H1 (cell line): ENCODE results near the gene METTL25B. TPM values are rescaled to one million over a fixed set of nuclear protein-coding genes. Genes with fewer than 3 reads are reported as not detected.

Source experiments
- CREB1 ChIP-seq: IDR thresholded peaks from 2 replicates; pipeline ENCODE4 v1.6.1; 2012; ENCODE audit warnings: inconsistent platforms
- GABPA ChIP-seq: IDR thresholded peaks from 2 replicates; pipeline ENCODE4 v1.6.1; 2011; ENCODE audit warnings: mild to moderate bottlenecking, low read length, moderate library complexity, borderline replicate concordance; ENCODE audit not compliant: insufficient read depth
- KDM4A ChIP-seq: IDR thresholded peaks from one replicate; pipeline ENCODE4 v1.7.1; 2012; ENCODE audit warnings: low read depth, mild to moderate bottlenecking, moderate library complexity, low read length, inconsistent platforms; ENCODE audit not compliant: severe bottlenecking
- KDM5A ChIP-seq: fragments of 200-600 bp; IDR thresholded peaks from 2 replicates; pipeline ENCODE4 v1.7.1; 2012; ENCODE audit warnings: mild to moderate bottlenecking, low read length, inconsistent platforms, mixed read lengths
- NANOG ChIP-seq: IDR thresholded peaks from 2 replicates; pipeline ENCODE4 v1.6.1; 2011; ENCODE audit warnings: low read length, low read depth, mild to moderate bottlenecking, inconsistent platforms; ENCODE audit not compliant: insufficient read depth, poor library complexity, severe bottlenecking
- PHF8 ChIP-seq: fragments of 200-600 bp; sonication (generic); conservative IDR thresholded peaks from 2 replicates; pipeline ENCODE4 v1.7.1; 2012; ENCODE audit warnings: low read depth, mild to moderate bottlenecking, inconsistent platforms, low read length, moderate library complexity
- RBBP5 ChIP-seq: IDR thresholded peaks from 2 replicates; pipeline ENCODE4 v1.7.1; 2012; ENCODE audit warnings: low read depth, mild to moderate bottlenecking, inconsistent platforms, low read length, moderate library complexity, borderline replicate concordance
- SP1 ChIP-seq: IDR thresholded peaks from 2 replicates; pipeline ENCODE4 v1.6.1; 2011; ENCODE audit warnings: low read depth, low read length
- SRF ChIP-seq: IDR thresholded peaks from 2 replicates; pipeline ENCODE4 v1.6.1; 2011; ENCODE audit warnings: mild to moderate bottlenecking, low read depth, low read length, moderate library complexity
- TEAD4 ChIP-seq: IDR thresholded peaks from 2 replicates; pipeline ENCODE4 v1.6.1; 2012; ENCODE audit warnings: low read depth, low read length, inconsistent platforms, mixed read lengths
- polyA plus RNA-seq, 7 experiments: library from polyadenylated mRNA; depleted of rRNA in 3 of 7; stranded (reverse) in 5 of 7; unstranded in 2 of 7; fragments of >200 nt in 5 of 7; fragments of 200-250 nt in 2 of 7; gene quantifications; 1 replicate in 5 of 7; 2 replicates in 1 of 7; 4 replicates in 1 of 7; pipeline versions ENCODE4 v1.2.1 to v1.2.3, GENCODE V29; 2011 to 2013; ENCODE audit warnings: missing spikeins in 2 of 7, mixed read lengths in 2 of 7
- total RNA-seq: library from RNA; stranded (reverse); fragmentation: NEBNext Ultra II Directional; extraction: Animal tissue kit (Norgen Biotek cat#: 25700); gene quantifications from 2 replicates; pipeline ENCODE4 v1.2.1, GENCODE V29; 2021
- TF ChIP-seq, protein P1 (sequence below): fragments of 300-600 bp; sonication (generic); IDR thresholded peaks from 2 replicates; pipeline ENCODE4 v1.7.1; 2012; ENCODE audit warnings: low read length, moderate library complexity, mild to moderate bottlenecking, inconsistent platforms; ENCODE audit not compliant: insufficient replicate concordance
- TF ChIP-seq, protein P2 (sequence below): IDR thresholded peaks from 2 replicates; pipeline ENCODE4 v1.6.1; 2012; ENCODE audit warnings: inconsistent platforms

METTL25B gene
- total and polyA plus RNA-seq, 2 of the 8 experiments (the other 6 are each of a cell fraction or from before 2014, with no cell fraction given), result 28.4 to 30.1 TPM

DNA sequence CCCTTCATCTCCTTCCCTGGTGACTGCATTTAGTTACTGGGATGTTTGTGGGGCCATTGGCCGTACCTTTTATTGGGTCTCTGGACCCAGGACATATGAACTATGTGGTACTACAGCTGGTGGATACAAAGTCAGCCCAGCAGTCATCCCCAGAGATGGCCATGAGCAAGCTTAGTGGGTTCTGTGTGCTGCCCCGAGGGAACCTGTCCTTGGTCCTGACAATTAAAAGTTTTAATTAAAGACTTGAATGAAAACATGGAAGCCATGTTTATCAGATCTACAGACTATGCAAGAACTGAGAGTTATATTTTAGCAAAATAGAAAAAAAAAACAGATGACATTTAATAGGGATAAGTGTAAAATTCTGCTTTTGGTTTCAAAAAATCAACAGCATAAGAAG, 48.2 kb upstream of the METTL25B start (continued):
- TF ChIP-seq, protein P1, sequence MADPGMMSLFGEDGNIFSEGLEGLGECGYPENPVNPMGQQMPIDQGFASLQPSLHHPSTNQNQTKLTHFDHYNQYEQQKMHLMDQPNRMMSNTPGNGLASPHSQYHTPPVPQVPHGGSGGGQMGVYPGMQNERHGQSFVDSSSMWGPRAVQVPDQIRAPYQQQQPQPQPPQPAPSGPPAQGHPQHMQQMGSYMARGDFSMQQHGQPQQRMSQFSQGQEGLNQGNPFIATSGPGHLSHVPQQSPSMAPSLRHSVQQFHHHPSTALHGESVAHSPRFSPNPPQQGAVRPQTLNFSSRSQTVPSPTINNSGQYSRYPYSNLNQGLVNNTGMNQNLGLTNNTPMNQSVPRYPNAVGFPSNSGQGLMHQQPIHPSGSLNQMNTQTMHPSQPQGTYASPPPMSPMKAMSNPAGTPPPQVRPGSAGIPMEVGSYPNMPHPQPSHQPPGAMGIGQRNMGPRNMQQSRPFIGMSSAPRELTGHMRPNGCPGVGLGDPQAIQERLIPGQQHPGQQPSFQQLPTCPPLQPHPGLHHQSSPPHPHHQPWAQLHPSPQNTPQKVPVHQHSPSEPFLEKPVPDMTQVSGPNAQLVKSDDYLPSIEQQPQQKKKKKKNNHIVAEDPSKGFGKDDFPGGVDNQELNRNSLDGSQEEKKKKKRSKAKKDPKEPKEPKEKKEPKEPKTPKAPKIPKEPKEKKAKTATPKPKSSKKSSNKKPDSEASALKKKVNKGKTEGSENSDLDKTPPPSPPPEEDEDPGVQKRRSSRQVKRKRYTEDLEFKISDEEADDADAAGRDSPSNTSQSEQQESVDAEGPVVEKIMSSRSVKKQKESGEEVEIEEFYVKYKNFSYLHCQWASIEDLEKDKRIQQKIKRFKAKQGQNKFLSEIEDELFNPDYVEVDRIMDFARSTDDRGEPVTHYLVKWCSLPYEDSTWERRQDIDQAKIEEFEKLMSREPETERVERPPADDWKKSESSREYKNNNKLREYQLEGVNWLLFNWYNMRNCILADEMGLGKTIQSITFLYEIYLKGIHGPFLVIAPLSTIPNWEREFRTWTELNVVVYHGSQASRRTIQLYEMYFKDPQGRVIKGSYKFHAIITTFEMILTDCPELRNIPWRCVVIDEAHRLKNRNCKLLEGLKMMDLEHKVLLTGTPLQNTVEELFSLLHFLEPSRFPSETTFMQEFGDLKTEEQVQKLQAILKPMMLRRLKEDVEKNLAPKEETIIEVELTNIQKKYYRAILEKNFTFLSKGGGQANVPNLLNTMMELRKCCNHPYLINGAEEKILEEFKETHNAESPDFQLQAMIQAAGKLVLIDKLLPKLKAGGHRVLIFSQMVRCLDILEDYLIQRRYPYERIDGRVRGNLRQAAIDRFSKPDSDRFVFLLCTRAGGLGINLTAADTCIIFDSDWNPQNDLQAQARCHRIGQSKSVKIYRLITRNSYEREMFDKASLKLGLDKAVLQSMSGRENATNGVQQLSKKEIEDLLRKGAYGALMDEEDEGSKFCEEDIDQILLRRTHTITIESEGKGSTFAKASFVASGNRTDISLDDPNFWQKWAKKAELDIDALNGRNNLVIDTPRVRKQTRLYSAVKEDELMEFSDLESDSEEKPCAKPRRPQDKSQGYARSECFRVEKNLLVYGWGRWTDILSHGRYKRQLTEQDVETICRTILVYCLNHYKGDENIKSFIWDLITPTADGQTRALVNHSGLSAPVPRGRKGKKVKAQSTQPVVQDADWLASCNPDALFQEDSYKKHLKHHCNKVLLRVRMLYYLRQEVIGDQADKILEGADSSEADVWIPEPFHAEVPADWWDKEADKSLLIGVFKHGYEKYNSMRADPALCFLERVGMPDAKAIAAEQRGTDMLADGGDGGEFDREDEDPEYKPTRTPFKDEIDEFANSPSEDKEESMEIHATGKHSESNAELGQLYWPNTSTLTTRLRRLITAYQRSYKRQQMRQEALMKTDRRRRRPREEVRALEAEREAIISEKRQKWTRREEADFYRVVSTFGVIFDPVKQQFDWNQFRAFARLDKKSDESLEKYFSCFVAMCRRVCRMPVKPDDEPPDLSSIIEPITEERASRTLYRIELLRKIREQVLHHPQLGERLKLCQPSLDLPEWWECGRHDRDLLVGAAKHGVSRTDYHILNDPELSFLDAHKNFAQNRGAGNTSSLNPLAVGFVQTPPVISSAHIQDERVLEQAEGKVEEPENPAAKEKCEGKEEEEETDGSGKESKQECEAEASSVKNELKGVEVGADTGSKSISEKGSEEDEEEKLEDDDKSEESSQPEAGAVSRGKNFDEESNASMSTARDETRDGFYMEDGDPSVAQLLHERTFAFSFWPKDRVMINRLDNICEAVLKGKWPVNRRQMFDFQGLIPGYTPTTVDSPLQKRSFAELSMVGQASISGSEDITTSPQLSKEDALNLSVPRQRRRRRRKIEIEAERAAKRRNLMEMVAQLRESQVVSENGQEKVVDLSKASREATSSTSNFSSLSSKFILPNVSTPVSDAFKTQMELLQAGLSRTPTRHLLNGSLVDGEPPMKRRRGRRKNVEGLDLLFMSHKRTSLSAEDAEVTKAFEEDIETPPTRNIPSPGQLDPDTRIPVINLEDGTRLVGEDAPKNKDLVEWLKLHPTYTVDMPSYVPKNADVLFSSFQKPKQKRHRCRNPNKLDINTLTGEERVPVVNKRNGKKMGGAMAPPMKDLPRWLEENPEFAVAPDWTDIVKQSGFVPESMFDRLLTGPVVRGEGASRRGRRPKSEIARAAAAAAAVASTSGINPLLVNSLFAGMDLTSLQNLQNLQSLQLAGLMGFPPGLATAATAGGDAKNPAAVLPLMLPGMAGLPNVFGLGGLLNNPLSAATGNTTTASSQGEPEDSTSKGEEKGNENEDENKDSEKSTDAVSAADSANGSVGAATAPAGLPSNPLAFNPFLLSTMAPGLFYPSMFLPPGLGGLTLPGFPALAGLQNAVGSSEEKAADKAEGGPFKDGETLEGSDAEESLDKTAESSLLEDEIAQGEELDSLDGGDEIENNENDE, result no peak
- TF ChIP-seq CREB1 (no peak), GABPA (no peak), RBBP5 (no peak), SP1 (no peak), PHF8 (no peak), KDM5A (no peak), KDM4A (no peak), NANOG (no peak), TEAD4 (no peak), SRF (no peak)
- TF ChIP-seq, protein P2, sequence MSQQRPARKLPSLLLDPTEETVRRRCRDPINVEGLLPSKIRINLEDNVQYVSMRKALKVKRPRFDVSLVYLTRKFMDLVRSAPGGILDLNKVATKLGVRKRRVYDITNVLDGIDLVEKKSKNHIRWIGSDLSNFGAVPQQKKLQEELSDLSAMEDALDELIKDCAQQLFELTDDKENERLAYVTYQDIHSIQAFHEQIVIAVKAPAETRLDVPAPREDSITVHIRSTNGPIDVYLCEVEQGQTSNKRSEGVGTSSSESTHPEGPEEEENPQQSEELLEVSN, result no peak
